Tibial nerve (tissue), 4 donors: ENCODE results near the gene AGBL1. TPM values are rescaled to one million over a fixed set of nuclear protein-coding genes. Genes with fewer than 3 reads are reported as not detected.
"Not testable (repeated sequence)": the region's sequence is repeated elsewhere in the genome, so short reads cannot be mapped to it uniquely, and the experiment has no call there.

ENCODE experiments used
- DNase-seq, 2 donors: peaks; one replicate each; pipeline ENCODE4 v3.0.0-alpha.2; 2019; ENCODE audit warnings: low spot score in 2 of 2
- H3K27ac ChIP-seq, 4 donors: fragments of 200-600 bp; sonication (generic) in 3 of 4; one replicate each; pipeline ENCODE4 v1.5.1; 2017 to 2019; ENCODE audit warnings: mild to moderate bottlenecking in 1 of 4
- H3K27me3 ChIP-seq, 2 donors: fragments of 200-600 bp; sonication (generic) in 1 of 2; one replicate each; pipeline versions ENCODE4 v1.5.1 to v1.6.0; 2017 to 2019
- H3K36me3 ChIP-seq, 3 donors: fragments of 200-600 bp; sonication (generic); one replicate each; pipeline ENCODE4 v1.5.1; 2018 to 2019
- H3K4me1 ChIP-seq, 4 donors: fragments of 200-600 bp; sonication (generic) in 3 of 4; one replicate each; pipeline ENCODE4 v1.5.1; 2017 to 2019
- H3K4me3 ChIP-seq, 4 donors: fragments of 200-600 bp; sonication (generic) in 3 of 4; one replicate each; pipeline ENCODE4 v1.5.1; 2017 to 2019; ENCODE audit warnings: mild to moderate bottlenecking in 1 of 4, moderate library complexity in 1 of 4
- H3K9me3 ChIP-seq, 4 donors: fragments of 200-600 bp; sonication (generic) in 3 of 4; one replicate each; pipeline ENCODE4 v1.5.1; 2017 to 2019
- CTCF ChIP-seq, 5 experiments: fragments of 200-600 bp in 3 of 5; fragments of 450-650 bp in 2 of 5; sonication (generic) in 3 of 5; IDR thresholded peaks; one replicate each; pipeline ENCODE4 v1.5.1; 2016 to 2019; ENCODE audit warnings: antibody characterized with exemption in 5 of 5, mild to moderate bottlenecking in 3 of 5, moderate library complexity in 2 of 5
- EP300 ChIP-seq, 2 donors: sonication (generic); formaldehyde crosslinking; IDR thresholded peaks; one replicate each; pipeline ENCODE4 v1.6.1; 2017; ENCODE audit warnings: antibody characterized with exemption in 2 of 2, mild to moderate bottlenecking in 1 of 2
- POLR2A ChIP-seq, 2 donors: fragments of 450-650 bp; IDR thresholded peaks; one replicate each; pipeline ENCODE4 v1.6.1; 2017; ENCODE audit warnings: antibody characterized with exemption in 2 of 2, mild to moderate bottlenecking in 2 of 2, moderate library complexity in 2 of 2
- WGBS, 2 donors: methylation state at CpG; one replicate each; pipeline ENCODE4 v1.1.5; 2018; 5-methylcytosine and 5-hydroxymethylcytosine counted together
- total RNA-seq, 4 donors: library from RNA; depleted of rRNA; stranded (reverse); fragments of >200 nt; gene quantifications; one replicate each; pipeline ENCODE4 v1.1.0, GENCODE V29; 2016

Gene AGBL1
- total RNA-seq, 4 donors from 2014 or later = under 0.01 to 1.2 (median 0.21) TPM; not detected in 1

GRCh38 chr15:86439614-86440013 lies 359.9 kb downstream of the AGBL1 start:
- Histone ChIP-seq H3K27ac (no peak overlapping the region), H3K9me3 (no peaks in the 10 kb centered on the region), H3K36me3 (no peaks in the 10 kb centered on the region), H3K27me3 (no peaks in the 10 kb centered on the region), H3K4me1 (no peaks in the 10 kb centered on the region), H3K4me3 (no peak overlapping the region)
- 54 to 59% methylated on average over 4 of the region's 4 CpGs for WGBS, 2 donors
- TF ChIP-seq EP300 (IDR thresholded peaks at IDR 0.05) (no peak), CTCF (IDR thresholded peaks at IDR 0.05) (no peak), POLR2A (IDR thresholded peaks at IDR 0.05) (no peak)
- DNase-seq = no peak

- Histone ChIP-seq H3K36me3 (no peaks in the 10 kb centered on the region), H3K4me1 (no peaks in the 10 kb centered on the region), H3K4me3 (no peak overlapping the region), H3K9me3 (no peaks in the 10 kb centered on the region), H3K27me3 (no peaks in the 10 kb centered on the region), H3K27ac (no peak overlapping the region)
- DNase-seq = no peak
- TF ChIP-seq POLR2A (IDR thresholded peaks at IDR 0.05) (no peak), CTCF (IDR thresholded peaks at IDR 0.05) (no peak), EP300 (IDR thresholded peaks at IDR 0.05) (no peak)
- WGBS, 2 donors = 12 to 21% methylated on average over 2 of the region's 2 CpGs
Observed at GRCh38 chr15:86444527-86444926, 364.9 kb downstream of the AGBL1 start.

GRCh38 chr15:86445579-86446252 lies 366.0 kb downstream of the AGBL1 start:
- H3K9me3 ChIP-seq = no peaks in the 10 kb centered on the region
- no peak for DNase-seq
- H3K27me3 ChIP-seq = no peaks in the 10 kb centered on the region
- no peaks in the 10 kb centered on the region for H3K4me1 ChIP-seq
- H3K27ac ChIP-seq = no peak overlapping the region
- H3K4me3 ChIP-seq = no peak overlapping the region
- TF ChIP-seq EP300 (IDR thresholded peaks at IDR 0.05) (no peak), CTCF (IDR thresholded peaks at IDR 0.05) (no peak), POLR2A (IDR thresholded peaks at IDR 0.05) (no peak)
- H3K36me3 ChIP-seq = no peaks in the 10 kb centered on the region
- 53 to 57% methylated on average over 6 of the region's 6 CpGs for WGBS, 2 donors

- Histone ChIP-seq H3K4me3 (no peak overlapping the region), H3K9me3 (no peaks in the 10 kb centered on the region), H3K36me3 (no peaks in the 10 kb centered on the region), H3K27me3 (no peaks in the 10 kb centered on the region), H3K27ac (no peak overlapping the region), H3K4me1 (no peaks in the 10 kb centered on the region)
- DNase-seq = no peak
- WGBS, 2 donors = 73 to 74% methylated on average over 2 of the region's 2 CpGs
- no peak for TF ChIP-seq CTCF (IDR thresholded peaks at IDR 0.05)
- no peak for TF ChIP-seq POLR2A (IDR thresholded peaks at IDR 0.05)
- TF ChIP-seq EP300 (IDR thresholded peaks at IDR 0.05) = no peak
Observed at GRCh38 chr15:86446253-86446640, 366.6 kb downstream of the AGBL1 start.

GRCh38 chr15:86465470-86466039 lies 385.9 kb downstream of the AGBL1 start:
- not testable (repeated sequence) for H3K4me3 ChIP-seq, H3K36me3 ChIP-seq, DNase-seq, H3K4me1 ChIP-seq, H3K27ac ChIP-seq, H3K27me3 ChIP-seq
- 87 to 92% methylated on average over 8 of the region's 8 CpGs for WGBS, 2 donors
- peaks cover 0 to 28% (median 0%) of the 10 kb centered on the region in 4 donors for H3K9me3 ChIP-seq
